DOHH2 (cell line): ENCODE measurements around the gene REC114.

Source experiments
- CTCF ChIP-seq: fragments of 200-600 bp; sonication (generic); IDR thresholded peaks from one replicate; pipeline ENCODE4 v1.5.1; 2014; ENCODE audit warnings: antibody characterized with exemption, mild to moderate bottlenecking, low read depth, low read length; ENCODE audit not compliant: poor library complexity, severe bottlenecking
- EZH2phosphoT487 ChIP-seq: fragments of 200-600 bp; sonication (generic); IDR thresholded peaks from 2 replicates; pipeline ENCODE4 v1.6.1; 2017; ENCODE audit warnings: borderline replicate concordance, mild to moderate bottlenecking, antibody characterized with exemption, low read length, moderate library complexity, mixed read lengths

DNA sequence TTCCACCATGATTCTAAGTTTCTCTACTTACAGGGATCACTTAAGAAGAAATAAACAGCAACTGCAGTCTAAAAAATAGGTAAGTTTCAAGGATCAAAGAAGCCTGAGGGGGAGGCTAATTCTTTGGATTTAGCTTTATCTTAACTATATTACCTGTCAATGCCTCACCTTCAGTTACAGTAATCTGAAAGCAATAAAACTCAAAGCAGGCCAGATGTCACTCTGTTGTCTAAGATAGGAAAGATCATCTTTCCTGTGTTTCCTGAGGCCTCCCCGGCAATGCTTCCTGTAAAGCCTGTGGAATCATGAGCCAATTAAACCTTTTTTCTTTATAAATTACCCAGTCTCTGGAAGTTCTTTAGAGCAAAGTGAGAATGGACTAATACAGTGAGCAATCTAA, 130.1 kb downstream of the REC114 start:
- TF ChIP-seq CTCF (no peak), EZH2phosphoT487 (no peak)
